Ecto neural progenitor cell (in vitro differentiated cells): Measurements from ENCODE around the gene VTI1A.
"Not testable (repeated sequence)": the region's sequence is repeated elsewhere in the genome, so short reads cannot be mapped to it uniquely, and the experiment has no call there.

Source experiments
- DNase-seq: peaks from one replicate; pipeline ENCODE4 v3.0.0-alpha.2; 2018; ENCODE audit warnings: low spot score

The VTI1A gene

DNA sequence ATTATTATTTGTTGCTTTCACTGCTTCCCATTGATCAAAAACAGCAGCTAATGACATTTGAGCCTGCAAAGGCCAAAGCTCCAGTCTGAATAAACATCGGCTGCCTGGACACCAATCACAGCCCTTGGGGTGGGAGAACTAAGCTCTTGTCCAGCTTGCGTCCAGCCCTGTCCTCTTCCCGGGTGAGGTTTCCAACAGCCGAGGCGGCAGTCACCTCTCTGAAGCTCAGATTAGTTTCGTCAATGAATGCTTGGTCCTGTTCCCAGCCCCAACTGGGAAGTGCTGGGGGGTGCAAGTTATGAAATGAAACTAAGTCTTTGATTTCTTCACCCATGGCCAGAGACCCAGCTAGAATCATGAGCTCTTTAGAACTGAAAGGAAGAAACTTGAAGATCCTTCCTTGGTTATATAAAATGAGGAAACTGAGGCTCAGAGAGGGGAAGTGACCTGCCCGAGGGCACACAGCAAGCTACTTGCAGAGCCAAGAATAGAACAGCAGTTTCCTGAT, 389.0 kb downstream of the VTI1A start:
- DNase-seq, result no peak

DNA sequence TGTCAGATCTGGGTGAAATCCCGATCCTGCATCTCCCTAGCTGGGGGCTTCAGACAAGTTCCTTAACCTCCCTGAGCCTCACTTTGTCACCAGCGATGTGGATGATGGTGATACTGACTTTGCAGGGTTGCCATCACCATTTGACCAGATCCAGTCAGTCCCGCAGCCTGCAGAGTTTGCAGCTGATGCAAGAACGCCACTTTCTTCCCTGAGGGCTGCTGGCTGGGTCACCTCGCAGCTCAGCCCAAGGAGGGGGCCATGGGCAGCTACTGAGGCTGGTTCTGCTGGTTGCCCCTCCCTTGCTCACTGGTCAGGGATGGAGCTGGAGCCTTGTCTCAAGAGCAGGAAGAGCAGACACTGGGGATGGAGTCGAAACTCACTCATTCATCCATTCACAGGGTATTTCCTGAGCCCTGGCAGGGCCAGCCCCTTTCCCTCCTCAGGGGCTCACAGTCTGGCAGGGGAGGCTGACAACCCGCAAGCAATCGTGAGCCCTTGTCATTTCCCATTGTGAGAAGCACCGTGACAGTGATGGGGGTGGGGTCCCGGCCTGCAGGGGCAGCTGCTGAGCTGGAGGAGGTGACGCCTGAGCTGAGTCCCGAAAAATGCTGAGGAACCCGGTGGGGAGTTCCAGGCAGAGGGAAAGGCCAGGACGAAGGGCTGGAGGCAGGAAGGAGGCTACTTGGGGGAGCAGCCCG, 391.9 kb downstream of the VTI1A start:
- DNase-seq, result peak; percentile 62

DNA sequence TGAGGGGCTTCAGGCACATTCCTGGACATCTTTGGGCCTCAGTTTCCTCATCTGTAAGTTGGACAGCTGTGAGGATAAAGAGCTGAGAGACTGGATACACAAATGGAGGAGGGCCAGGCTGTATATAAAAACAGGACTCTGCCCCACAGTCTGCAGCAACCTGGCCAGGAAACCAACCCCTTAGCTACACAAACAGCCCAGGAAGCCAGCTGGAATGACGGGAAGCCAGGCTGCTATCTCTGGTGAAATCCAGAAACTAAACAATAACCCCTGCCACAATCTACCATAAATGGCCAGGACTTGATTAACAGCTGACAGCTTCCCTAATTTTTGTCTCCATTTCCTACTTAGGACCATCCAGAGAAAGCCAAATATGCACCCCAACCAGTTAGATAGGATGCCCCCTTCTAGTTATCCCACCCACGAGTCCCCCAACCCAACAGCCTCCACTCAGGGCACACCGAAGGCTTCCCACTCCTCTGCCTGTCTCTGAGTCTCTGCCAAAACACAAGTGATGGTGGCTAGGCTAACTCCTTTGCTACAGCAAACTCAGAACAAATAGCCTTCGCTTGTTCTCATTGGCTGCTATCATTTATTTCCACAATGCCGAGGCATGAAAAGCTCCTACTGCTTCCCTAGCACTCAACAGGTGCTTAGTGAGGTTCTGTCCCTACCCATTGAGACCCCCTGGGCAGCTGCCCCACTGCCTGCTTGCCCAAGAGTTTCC, 393.1 kb downstream of the VTI1A start:
- no peak for DNase-seq

DNA sequence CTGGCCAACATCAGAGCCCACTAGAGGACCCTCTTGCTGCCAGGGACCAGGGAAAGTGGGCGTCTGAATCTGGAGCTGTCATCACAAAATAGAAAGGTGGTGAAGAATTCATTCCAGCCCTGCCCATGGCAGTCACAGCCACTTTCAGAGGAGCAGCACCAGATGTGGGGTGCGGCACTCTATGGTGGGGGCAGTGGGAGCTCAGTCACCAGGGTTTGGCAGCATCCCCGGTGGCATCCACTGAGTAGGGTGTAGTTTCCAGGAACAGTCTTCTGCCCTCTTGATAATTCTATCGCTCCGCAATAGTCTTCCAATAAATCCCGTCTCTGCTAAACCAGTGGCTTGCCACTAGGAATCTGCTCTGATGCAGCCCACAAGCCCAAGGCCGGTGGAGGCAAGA, 394.5 kb downstream of the VTI1A start:
- no peak for DNase-seq

DNA sequence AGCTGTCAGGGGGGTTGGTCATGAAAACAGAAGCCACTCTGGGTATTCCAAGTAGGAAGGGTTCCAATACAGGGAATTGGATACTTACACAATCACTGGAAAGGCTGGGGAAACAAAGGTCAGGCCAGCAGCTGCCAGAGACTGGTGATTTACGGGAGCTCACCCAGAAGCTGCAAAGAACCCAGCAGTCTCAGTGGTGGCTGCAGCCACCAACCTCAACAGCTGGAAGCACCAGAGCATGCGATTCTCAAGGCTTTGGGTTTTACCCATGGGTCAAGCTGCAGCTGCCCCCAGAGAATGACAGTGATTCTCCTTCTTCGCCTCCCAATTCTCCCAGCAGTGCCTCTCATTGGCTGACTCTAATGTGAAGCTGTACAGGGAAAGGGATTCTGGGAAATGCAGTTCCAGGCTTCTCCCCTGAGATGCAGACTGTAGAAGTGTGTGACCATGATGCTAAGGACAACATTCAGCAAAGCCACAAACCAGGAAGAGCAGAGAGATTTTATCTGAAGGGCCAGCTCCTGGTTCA, 395.9 kb downstream of the VTI1A start:
- no peak for DNase-seq

DNA sequence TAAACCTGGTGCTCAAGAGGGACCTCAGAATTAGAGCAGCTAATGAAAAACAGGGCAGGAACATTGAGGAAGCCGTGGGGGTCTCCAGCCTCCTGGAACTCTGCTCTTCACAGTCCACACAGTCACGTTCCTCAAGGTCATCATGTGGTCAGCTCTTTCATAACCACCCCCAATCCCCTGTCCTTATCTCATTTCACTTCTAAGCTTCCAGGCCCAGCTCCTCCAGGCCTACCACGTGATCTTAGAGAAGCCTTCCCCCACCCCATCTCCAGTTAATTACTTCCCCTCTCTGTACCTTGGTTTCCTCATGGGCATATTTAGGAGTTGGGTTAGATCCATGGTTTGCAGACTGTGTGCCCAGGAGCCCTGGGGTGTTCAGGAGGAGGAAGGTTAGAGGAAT, 396.6 kb downstream of the VTI1A start:
- no peak for DNase-seq

DNA sequence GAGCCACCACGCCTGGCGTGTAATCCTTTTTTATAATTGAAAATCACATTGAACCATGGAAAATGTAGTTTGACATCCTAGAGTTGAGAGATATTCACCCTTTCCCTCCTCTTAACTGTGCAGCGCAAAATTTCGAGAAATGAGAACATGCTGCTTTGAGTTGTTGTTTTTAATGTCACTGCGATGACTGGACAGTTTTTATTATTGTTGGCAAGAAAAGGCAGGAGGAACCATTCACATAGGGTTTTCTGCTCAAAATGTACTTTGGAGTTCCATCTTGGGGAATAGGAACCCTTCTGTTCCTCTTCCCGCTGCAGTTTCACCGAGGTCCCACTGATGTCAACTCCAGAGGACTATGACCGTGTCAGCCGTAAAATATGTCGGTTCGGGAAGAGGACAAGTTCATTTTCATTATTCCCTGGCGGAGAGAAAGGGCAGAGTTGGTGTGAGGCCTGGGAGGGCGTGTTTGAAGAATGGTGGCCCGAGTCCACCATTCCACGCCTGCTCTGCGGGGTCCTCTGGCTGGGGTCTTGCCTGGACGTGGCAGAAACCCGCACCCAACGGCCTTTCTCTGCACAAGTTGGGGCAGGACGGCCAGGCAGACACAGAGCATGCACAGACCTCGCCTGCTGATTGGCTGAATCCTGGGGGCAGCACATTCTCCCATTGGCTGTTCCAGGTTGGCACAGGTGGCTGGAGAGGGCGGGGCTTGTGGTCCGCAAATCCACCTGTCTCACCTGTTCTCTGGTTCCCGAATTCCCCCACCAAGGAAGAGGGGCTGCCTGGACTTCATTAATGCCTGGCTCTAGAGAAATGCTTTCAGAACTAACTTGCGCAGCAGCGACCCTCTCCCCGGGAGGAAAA, 397.9 kb downstream of the VTI1A start:
- DNase-seq, result no peak

DNA sequence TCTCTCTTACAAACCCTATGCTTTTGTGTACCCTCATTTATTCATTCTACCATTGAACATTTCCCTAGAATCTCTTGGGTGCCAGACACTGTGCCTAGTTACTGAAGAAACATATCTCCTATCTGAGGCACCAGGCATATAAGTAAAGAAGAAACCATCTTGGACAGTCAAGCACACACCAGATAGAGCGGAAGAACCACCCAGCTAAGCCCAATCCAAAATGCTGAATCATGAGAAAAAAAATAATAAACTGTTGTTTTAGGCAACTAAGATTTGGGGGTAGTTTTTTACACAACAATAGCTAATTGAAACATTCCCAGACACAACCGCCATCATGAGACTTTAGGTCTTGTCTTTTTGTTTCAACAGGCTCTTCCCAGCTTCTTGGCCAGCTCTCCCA, 400.8 kb downstream of the VTI1A start:
- no peak for DNase-seq

DNA sequence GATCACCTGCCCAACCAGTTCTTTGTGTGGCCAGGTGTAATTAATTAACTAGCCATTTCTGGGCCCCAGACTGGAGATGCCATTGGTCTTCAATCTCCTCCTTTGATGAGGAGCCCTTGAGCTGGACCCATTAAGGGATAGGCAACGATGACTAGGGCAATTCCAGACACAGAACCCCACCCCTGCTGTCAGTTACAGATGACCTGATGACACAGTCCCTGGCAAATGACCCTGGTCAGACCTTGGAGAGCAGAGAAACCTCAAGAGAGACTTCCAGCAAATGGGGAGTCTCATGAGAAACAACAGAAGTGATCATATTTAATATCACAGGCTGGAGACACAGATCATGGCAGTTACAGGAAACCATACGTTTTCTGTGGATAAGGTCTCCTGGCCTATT, 401.2 kb downstream of the VTI1A start:
- no peak for DNase-seq

DNA sequence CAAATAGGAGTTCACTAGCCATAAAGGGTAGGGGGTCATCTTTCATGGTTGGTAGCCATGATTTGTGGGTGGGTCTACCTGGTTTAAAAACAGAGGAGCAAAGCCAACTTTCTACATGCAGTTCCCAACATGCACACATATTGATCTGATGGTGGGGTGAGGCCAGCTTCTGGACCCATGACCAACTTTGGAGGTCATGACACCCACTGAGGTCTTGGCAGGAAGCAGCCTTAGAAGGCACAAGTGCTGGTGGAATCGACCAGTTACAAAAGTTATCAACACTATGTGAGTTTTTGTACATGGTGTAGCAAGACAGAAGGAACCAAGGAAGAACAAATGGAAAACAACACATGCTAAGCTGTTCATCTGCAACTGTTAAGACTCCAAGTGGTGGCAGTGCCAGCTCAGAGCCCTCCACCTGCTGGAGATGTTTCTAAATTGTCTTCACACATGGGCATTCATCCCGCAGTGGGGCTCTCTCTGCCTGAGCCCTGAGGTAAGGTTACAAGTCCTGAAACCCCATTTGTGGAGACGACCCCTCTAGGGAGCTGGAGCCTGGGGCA, 401.9 kb downstream of the VTI1A start:
- DNase-seq, result no peak

DNA sequence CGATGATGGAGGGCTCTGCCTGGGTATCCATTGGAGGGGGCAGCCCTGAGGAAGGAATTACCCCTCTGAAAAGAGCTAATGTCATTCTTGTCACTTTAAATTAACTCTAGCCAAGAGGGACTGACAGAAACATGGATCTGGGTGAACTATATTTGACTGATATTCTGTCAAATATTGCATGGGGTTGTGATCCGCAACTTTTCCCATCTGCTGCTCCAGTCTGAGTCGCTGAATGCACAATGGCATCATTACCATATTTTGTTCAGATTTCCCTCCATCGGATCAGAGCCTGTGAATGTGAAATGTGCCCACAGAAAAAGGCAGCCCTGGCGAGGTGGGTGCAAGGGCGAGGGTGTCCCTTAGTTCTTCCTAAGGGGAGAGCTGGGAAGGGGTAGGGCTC, 402.5 kb downstream of the VTI1A start:
- no peak for DNase-seq

DNA sequence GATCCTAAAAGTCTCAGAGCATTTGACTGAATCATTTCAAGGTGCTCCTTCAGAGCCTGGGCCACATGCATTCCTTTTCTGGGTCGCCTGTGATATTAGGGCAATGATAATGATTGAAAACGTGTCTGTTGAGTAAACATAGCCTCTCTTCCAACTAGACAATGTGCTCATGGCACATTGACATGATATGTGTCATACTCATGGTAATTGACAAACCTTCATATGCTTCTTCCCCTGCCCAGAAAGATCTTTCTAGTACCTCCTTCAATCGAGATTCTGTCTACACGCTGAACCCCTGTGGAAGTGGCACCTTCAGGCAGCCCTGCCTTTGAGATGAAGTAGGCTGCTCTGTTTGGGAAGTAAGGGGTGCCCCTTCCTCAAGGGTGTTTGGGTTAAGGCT, 404.2 kb downstream of the VTI1A start:
- DNase-seq, result no peak

DNA sequence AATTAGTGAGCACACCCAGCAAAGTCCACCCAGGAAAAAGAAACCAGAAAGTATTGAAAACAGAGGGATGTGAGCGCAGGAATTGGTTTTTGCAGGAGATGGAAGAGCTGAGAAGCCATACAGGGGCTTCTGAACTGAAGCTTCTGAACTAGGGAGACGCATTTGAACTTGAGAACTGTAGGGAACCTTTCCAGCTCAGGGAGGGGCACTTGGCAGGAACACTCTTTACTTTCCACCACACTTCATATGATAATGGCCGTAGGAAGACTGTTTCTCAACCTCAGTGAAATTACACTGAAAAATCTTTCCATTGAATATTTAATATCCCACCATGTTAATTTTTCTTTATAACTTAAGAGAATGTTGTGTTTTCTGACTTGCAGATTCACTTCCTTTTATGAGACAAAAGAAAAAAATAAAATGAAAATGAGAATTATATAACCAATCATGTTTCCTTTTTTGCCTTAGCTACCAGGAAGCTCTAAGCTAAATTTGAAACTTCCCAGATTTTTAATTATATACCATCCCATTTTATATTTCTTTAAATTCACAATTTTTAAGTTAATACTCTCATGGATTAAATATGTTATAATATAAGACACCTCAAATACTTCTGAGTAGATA, 404.7 kb downstream of the VTI1A start:
- no peak for DNase-seq

DNA sequence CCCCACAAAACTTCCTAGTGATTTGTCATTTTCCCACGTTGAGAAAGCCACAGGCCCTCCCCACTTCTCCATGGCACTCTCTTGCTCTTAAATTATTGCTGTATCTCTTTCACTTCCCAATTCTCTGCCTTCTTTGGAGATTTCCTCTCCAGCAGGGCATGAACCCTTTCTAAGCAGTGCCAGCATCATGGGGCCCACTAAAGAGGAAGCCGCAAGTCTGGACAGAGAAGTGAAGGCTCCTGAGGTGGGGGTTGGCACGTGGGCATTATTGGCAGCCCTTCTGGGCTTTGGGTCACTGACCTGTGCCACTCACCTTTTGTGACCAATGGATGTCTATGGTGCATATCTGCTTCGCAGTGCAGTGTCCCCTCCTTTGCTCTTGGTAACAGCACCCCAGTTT, 405.3 kb downstream of the VTI1A start:
- DNase-seq, result no peak

DNA sequence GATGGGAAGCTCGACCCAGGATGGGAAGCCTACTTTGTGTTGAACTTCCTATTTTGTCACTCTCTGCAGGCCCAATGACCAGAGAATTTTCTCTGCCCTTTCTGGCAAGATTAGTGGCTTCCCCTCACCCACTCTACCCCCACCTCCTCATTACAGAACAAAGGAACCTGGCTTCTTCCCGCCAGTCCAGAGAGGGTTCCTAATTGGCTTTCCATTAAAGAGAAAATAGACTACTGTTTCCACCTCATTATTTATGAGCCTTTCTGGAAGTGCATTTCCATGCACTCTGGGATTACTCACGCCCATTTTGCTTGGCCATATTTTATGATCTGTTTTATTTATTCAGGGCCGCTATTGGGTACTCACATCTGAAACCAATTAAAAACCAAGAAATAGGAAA, 408.1 kb downstream of the VTI1A start:
- no peak for DNase-seq

DNA sequence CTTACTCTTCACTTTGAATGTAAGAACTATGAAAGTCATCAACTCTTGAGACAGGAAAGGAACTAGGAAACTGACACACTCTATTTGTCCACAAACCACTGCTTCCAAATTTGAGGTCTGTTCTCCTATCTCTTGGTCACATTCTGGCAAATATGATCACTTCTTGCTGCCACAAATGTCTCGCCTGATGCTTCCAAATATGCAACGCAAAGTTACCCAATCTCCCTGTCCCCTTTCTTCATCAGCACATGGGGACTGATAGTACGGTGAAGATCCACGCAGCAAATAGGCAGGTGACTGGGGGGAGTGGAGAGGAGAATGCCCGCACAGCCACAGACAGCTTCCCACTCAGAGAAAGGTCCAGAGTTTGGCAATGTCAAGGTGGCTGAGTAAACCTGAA, 410.5 kb downstream of the VTI1A start:
- DNase-seq, result no peak

DNA sequence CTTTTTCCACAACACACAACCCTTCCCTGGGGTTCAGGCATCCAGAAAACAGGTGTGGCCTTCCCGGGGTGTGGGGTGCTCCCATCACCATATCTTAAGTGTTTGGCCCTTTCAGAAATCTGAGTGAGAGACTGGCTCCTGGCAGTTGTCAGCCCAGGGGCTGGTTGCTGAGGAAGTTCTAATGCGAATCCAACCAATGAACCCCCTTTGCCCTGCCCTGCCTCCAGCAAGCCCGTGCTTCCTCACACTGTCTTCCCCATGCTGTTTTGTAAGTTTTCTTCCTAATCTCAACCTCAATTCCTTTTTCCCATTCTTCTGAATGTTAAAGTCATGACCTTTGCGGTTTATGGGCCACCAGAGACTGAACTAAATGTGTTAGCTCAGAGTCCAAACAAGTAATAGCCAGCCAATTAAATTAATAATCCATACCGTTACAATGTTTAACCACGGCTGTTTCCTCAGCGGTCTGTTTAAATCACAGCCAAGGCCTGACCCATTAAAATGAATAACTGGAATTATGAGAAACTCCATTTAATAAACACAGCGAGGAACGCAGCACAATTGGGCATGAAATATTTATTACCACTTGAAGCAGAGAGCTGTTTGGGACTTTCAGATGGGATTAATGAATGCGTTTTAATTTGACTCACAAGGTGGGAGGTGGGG, 412.1 kb downstream of the VTI1A start:
- DNase-seq, result no peak

DNA sequence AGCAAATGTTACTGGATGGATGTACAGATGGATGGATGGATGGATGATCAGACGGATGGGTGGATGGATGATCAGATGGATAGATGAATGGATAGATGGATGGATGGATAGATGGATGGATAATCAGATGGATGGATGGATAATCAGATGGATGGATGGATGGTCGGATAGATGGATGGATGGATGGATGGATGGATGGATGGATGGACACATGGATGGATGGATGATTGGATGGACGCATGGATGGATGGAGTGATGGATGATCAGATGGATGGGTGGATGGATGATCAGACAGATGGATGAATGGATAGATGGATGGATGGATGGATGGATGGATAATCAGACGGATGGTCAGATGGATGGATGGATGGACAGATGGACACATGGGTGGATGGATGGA, 412.8 kb downstream of the VTI1A start:
- DNase-seq, result no peak

DNA sequence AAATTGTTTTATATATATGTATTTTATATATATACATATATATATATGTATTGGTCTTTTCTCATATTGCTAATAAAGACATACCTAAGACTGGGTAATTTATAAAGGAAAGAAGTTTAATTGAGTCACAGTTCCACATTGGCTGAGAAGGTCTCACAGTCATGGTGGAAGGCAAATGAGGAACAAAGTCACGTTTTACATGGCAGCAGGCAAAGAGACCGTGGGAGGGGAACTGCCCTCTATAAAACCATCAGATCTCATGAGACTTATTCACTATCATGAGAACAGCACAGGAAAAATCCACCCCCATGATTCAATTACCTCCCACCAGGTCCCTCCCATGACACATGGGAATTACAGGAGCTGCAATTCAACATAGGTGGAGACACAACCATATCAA, 416.4 kb downstream of the VTI1A start:
- not testable (repeated sequence) for DNase-seq
